AG04450 (cell line): ENCODE data around the gene RGS6. TPM values are rescaled to one million over a fixed set of nuclear protein-coding genes. Genes with fewer than 3 reads are reported as not detected.

ENCODE experiments used
- CTCF ChIA-PET: fragments of 300-600, 350-600 bp; formaldehyde crosslinking; extraction: SDS; loops from one replicate; lab custom pipeline; 2022; ENCODE audit warnings: antibody characterized with exemption, inconsistent platforms; lab: Charles Lee
- POLR2A ChIA-PET: fragments of 350-600 bp; formaldehyde crosslinking; extraction: SDS; loops from one replicate; lab custom pipeline; 2021; ENCODE audit warnings: antibody characterized with exemption, inconsistent platforms; lab: Yijun Ruan, JAX
- DNase-seq: peaks from one replicate; pipeline ENCODE4 v3.0.0-alpha.2; 2011; ENCODE audit warnings: low read depth, low spot score
- H3K27ac ChIP-seq: one replicate; pipeline ENCODE4 v1.5.1; 2012; ENCODE audit warnings: low read depth, low read length, control low read depth
- H3K27me3 ChIP-seq: one replicate; pipeline ENCODE4 v1.6.0; 2012; ENCODE audit warnings: low read length; ENCODE audit not compliant: control insufficient read depth, insufficient read depth
- H3K4me3 ChIP-seq: 2 replicates; pipeline ENCODE4 v1.5.1; 2011; ENCODE audit warnings: mild to moderate bottlenecking, low read depth, low read length, control low read depth
- H3K9me3 ChIP-seq: 2 replicates; pipeline ENCODE4 v1.5.1; 2012; ENCODE audit warnings: low read length; ENCODE audit not compliant: control insufficient read depth, insufficient read depth
- polyA plus RNA-seq: library from polyadenylated mRNA; depleted of rRNA; stranded (reverse); fragments of >200 nt; gene quantifications from 2 replicates; pipeline ENCODE4 v1.2.3, GENCODE V29; 2011
- TF ChIP-seq, protein P1 (sequence below): IDR thresholded peaks from 2 replicates; pipeline ENCODE4 v1.5.1; 2011; ENCODE audit warnings: low read depth, low read length, control low read depth, inconsistent platforms

The RGS6 gene
- polyA plus RNA-seq, 1 experiment, result not detected

DNA sequence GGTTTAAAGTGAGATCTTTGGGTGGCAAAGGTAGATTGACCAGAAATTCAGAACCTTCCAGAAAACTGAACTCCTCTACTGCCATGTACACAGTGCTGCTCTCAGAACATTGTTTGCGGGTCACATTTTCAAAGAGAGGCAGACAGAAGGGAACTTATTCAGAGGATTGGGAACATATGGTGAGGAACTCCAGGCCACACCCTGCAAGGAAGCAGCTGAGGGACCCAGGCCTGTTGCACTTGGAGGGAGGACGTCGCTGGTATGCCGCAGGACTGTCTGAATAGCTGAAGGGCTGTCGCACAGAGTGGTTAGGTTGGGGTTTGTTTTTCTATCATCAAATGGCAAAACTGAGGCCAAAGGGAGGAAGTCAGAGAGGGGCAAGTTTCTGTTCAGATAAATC lies 520.5 kb downstream of the RGS6 start:
- TF ChIP-seq, protein P1, sequence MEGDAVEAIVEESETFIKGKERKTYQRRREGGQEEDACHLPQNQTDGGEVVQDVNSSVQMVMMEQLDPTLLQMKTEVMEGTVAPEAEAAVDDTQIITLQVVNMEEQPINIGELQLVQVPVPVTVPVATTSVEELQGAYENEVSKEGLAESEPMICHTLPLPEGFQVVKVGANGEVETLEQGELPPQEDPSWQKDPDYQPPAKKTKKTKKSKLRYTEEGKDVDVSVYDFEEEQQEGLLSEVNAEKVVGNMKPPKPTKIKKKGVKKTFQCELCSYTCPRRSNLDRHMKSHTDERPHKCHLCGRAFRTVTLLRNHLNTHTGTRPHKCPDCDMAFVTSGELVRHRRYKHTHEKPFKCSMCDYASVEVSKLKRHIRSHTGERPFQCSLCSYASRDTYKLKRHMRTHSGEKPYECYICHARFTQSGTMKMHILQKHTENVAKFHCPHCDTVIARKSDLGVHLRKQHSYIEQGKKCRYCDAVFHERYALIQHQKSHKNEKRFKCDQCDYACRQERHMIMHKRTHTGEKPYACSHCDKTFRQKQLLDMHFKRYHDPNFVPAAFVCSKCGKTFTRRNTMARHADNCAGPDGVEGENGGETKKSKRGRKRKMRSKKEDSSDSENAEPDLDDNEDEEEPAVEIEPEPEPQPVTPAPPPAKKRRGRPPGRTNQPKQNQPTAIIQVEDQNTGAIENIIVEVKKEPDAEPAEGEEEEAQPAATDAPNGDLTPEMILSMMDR, result no peak
- ChIA-PET POLR2A (no interaction called here), CTCF (no interaction called here)
- Histone ChIP-seq H3K4me3 (no peak overlapping the region), H3K9me3 (no peaks in the 10 kb centered on the region), H3K27ac (no peak overlapping the region), H3K27me3 (peaks cover 37% of the 10 kb centered on the region)
- DNase-seq, result no peak

DNA sequence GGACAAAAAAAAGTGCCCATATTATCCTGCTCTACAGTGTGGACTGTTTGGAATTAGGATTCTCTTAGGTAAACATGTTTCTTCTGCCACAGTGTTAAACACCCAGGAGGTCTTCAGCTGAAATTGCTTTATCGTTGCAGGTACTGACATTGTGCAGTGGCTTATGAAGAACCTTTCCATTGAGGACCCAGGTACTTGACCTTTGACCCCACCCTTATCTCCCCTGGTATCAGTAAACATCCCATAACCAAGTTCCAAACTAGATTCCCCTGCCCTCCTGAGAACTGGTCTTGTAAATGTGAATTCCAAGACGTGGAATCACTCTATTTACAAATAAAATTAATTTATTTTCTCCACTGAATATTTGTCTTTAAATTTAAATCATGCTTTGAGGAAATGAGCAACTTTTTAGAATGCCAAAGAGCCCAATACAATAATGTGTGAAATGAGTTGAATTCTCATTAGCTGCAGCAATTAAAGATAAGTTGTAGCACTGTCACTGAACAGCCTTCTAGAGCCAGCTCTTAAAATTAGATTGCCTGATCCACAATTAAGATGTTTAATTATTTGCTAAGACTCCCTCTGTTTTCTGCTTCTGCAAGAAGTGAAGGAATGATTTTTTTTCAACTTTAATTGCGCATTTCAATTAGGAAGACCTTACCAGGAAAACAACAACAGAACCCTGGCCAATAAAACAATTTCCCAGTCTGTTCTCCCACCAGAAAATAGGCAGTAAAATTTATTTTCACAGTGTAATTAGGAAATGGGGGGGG lies 522.3 kb downstream of the RGS6 start:
- POLR2A ChIA-PET, result no interaction called here
- CTCF ChIA-PET, result no interaction called here
- no peak overlapping the region for H3K27ac ChIP-seq
- DNase-seq, result no peak
- H3K9me3 ChIP-seq, result no peaks in the 10 kb centered on the region
- TF ChIP-seq, protein P1, result no peak
- H3K4me3 ChIP-seq, result no peak overlapping the region
- H3K27me3 ChIP-seq, result peaks cover 48% of the 10 kb centered on the region

DNA sequence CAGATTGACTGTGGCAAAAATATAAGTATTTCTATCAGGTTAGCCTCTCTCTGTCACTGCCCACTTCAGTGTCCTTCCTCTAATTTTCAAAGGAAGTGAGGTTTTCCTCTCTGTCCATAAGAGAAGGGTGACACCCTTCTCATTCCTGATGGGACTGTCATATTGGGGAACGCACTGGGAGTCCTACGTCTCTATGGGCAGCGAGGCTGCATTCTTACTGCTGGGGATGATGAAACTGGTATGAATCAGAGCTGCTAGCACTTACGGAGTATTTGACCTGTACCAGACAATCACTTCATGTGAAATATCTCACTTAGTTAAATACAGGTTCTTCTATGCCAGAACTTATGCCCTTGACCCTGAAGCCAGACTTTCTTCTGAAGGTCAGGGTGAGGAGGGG lies 525.4 kb downstream of the RGS6 start:
- DNase-seq, result no peak
- POLR2A ChIA-PET, result no interaction called here
- Histone ChIP-seq H3K27me3 (peaks cover 32% of the 10 kb centered on the region), H3K27ac (no peak overlapping the region), H3K4me3 (no peak overlapping the region), H3K9me3 (no peaks in the 10 kb centered on the region)
- TF ChIP-seq, protein P1, result no peak
- CTCF ChIA-PET, result interaction anchor here (0.8 kb wide), 1 partner anchor 8 kb away, joined by 3 read pairs; no protein-coding TSS in a partner anchor

DNA sequence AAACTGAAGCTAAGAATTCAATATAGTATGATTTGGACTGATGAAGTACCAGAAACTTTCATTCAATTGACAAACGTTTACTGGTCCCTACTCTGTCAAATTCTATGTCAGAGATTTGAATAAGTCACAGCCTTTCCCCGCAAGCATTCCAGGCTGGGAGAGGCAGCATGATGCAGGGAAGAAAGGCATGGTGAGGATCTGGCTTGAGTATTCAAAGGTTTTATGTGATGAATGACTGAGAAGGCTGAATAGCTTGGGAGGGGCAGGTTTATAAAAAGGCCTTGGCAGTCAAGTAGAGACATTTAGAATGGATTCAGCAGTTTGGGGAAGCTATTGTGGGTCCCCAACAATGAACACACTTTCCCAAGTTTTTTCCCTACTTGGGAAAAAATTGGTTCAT lies 529.8 kb downstream of the RGS6 start:
- Histone ChIP-seq H3K9me3 (0 out of 2 replicates have a peak, but pooled peaks cover under 1% of the 10 kb centered on the region), H3K4me3 (no peak overlapping the region), H3K27me3 (peaks cover 19% of the 10 kb centered on the region), H3K27ac (no peak overlapping the region)
- no peak for DNase-seq
- ChIA-PET CTCF (no interaction called here), POLR2A (no interaction called here)
- TF ChIP-seq, protein P1, result no peak

DNA sequence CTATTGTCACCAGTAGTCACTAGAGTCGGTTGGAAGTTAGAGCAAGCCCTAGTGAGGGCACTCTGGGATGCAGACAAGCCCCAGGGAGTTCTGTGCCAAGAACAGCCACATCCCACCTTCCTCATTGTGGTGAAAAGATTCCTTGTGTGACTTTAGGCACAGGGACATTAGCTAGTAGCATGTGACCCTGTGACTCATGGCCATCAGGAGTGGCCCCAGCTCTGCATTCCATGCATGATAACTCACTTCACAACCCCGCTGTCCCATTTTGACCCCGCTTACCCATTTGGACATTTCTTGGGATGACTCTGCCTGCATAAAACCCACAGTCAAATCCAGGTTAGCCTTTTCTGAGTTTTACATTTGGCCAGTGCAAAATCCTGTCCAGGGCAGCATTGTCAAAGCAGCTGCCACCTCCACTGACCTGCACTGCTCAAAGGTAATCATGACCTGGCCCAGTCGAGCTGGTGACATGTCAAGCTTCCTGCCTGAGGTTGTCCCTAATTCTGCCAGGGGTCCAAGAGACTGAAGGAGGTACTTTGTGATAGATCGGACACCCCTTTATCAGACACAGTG lies 531.1 kb downstream of the RGS6 start:
- H3K27me3 ChIP-seq, result peaks cover 12% of the 10 kb centered on the region
- DNase-seq, result no peak
- no peak overlapping the region for H3K27ac ChIP-seq
- H3K4me3 ChIP-seq, result no peak overlapping the region
- TF ChIP-seq, protein P1, result no peak
- peaks cover 5% of the 10 kb centered on the region; the same call in 1 of the 2 replicates for H3K9me3 ChIP-seq
- ChIA-PET POLR2A (no interaction called here), CTCF (no interaction called here)
